Myocyte (in vitro differentiated cells): ENCODE results near the gene OCRL. TPM values are rescaled to one million over a fixed set of nuclear protein-coding genes. Genes with fewer than 3 reads are reported as not detected.

Experiments
- DNase-seq: peaks from one replicate; pipeline ENCODE4 v3.0.0-alpha.2; 2012; ENCODE audit warnings: low read depth
- total RNA-seq: library from RNA; depleted of rRNA; stranded (reverse); fragments of >200 nt; gene quantifications from 2 replicates; pipeline ENCODE4 v1.2.3, GENCODE V29; 2014

Gene OCRL
- total RNA-seq, 1 donor from 2014 or later: 7.1 TPM

DNA sequence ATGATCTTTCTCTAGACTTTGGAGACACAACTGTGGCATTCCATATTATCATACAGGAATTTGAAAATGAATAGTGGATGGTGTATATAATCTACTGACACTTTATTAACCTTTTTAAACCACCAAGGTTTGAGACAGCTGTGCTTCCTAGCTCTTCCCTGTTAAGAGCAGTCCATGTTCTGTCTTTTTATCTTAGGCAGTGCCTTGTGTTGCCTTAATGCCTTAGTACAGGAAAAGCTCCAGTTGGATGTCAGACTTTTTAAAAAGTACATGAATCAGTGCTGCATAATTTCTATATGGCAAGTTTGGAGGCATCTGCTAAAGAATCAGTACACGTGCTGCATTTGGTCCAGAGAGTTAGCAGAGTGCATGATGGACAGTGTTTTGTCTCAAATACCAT, 45.1 kb downstream of the OCRL start:
- no peak for DNase-seq

DNA sequence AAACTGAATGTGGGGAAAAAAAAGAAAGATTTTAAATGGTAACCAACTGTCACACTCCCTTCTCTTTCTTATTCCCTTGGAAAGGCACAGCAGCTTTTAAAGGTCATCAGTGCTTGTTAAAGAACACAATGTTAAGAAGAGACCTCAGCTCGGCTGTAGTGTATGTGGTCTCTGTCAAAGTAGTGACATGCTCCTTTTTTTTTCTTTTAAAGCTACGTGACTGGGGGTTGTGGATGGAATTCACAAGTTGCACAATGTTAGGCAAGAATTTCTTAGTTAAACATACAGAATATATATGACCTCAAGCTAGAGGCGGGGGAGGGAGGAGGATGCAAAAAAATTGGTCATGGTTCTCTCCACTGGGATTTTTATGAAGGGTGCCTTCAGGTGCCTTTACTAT, 45.6 kb downstream of the OCRL start:
- no peak for DNase-seq

DNA sequence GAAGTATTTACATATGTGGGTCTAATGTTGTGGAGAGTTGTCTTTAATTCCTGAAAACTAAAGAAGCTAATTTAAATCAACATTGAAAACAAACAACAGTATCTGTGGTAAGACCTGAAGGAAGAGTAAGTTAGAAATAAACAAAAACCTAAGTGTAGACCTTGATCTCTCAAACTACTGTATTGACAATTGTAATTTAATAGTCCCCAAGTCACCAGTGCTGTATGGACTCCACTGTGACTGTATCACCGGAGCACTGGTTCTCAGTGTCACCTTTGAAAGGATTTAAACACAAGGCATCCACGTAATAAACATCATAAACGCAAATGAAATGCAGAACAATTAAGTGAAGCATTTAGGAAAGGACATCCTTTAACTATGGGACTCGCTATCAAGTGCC, 46.4 kb downstream of the OCRL start:
- no peak for DNase-seq

DNA sequence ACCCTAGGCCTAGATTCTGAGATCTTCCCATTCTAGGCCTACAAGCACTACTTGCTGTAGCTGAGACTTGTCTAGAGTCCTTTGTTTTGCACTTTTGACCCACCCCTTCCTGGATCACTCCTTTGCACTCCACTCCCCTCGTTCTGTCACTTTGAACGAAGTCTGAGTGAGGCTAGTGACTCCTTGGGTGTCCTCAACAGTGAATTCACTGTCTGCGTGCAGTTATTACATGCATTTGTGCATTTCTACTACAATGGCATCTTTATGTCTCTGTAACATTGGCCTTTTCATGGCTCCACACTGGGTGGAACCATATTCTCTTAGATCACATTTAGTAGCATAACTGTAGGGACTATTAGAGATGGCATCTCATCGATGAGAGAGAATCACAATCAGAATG, 50.5 kb downstream of the OCRL start:
- no peak for DNase-seq

DNA sequence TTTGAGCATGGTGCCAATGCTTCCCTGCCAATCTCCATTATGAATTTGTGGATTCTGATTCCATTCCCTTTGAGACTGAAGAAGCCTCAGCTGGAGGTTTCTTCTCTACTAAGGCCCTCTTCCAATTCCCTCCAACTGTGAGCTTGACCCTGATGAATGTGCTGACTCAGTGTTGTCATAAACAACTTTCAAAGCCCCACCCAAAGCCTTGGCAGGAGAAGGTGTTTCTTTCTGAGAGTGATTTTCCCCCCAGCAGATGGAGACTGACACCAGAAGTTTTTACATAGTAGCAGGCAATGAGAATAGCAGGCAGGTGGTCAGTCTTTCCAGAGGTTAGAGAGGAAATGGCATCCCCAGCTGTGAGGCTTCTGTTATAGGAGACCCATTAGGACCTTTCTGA, 53.1 kb downstream of the OCRL start:
- peak; percentile 44 for DNase-seq

DNA sequence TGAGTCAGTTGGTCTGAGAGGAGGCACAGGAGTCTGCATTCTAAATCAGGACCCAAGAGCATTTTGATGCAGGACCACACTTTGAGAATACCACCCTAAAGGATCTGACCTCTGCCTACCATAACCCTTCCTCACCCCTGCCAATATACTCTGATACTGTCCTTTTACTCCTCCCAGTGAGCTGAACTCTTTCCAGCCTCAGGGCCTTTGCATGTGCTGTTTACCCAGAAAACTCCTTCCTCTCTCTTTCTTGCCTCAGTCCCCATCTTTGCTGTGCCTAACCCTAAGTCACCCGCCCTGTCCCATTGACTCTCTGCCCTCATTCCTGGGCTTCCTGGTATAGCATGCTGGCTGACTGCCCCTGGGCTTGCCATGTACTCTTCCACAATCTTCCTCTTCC, 54.7 kb downstream of the OCRL start:
- no peak for DNase-seq

DNA sequence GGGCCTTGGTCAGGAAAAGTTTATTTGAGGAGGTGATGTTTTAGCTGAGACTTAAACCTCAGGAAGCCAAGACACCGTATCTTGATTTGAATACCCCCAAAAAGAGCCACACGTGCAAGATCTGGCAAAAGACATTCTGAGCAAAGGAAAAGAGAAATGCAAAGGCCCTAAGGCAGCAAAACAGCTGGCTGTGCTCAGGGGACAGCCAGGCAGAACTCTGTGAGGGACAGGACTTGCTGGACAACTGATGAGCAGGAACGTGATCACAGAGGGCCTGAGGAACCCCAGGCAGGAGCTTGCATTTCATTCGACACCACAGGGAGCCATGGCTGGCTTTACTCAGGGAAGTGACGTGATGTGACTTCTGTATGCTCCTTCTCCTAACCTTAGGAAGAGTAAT, 56.0 kb downstream of the OCRL start:
- DNase-seq: no peak

DNA sequence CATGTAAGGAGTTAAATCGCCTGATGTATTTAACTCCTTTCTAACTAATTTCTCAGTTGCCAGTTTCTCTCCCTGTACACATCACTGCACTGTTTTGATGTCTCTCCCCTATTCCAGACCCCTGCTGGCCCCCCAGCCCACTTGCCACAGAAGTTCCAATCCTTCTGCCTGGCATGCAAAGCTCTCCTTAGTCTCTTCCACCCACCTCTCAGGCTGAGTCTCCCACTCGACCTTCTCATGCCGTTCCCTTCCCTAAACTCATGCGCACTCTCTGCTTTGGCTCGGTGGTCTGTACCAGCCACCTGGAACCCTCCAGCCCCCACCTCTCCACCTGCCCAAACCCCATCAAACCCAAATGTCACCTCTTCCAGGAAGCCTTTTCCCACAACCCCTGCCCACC, 57.8 kb downstream of the OCRL start:
- no peak for DNase-seq

DNA sequence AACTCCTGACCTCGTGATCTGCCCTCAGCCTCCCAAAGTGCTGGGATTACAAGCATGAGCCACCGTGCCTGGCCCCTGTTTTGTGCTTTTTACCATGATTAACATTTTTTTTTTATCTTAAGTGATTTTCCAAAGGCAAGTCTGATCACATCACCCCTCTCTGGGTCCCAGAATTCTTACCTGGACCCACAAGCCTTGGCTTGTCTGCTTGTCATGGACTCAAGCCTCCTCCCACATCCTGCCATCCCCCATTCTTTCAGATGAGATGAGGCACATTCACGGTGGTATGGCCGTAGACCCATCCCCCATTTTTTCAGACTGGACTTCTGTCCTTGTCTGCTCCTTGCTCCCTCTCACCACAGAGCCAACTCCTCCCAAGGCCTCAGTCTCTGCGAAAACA, 59.4 kb downstream of the OCRL start:
- DNase-seq: no peak

DNA sequence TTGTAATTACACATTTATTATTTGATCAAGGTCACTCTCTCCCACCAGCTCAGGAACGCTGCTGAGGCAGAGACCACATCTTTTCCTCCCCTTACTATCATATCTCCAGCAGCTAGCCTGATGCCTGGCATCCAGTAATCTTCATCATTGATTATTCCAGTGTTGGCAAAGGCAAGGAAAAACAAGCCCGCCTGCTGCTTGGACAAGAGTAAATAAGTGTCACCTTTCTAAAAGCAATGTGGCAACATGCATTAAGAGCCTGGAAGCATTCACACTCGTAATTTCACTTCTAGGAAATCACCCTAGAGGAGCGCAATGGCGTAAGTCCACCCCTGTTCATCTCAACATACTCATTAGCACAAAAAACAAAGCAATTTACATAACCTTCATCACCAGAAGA, 59.9 kb downstream of the OCRL start:
- no peak for DNase-seq

DNA sequence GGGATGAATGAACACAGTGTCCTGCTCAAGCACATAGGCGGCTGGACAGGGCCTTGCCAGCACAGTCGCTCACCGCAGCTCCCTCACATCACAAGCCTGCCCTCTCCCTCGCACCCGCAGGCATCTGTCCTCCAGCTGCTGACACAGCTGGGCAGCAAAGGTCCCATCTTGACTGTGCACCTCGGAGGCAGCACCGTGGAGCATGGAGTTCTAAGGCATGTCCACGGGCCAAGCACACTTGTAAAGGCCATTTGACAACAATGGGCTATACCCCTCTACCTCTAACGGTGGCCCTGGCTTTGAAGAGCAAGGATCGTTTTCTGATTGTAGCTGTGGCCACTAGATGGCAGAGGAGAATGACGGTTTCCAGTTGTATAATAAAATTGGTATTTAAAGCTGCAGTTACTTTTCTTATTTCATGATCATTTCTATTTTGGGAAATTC, 60.9 kb downstream of the OCRL start:
- peak; percentile 19 for DNase-seq

DNA sequence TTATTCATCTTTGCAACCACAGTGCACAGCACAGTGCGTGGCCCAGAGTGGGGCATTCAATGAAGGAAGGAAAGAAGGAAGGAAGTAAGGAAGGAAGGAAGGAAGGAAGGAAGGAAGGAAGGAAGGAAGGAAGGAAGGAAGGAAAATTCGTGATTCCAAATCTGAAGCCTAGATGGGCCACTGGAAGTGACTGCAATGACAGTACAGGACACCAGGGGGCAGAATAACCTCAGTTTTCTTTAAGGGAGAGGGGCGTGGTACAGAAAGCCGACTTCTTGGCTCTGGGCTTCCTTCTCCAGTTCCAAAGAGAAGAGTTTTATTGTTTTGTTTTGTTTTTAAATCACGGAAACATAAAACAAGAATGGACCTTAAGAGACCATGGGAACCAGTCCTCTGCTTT, 66.9 kb downstream of the OCRL start:
- peak; percentile 57 for DNase-seq

DNA sequence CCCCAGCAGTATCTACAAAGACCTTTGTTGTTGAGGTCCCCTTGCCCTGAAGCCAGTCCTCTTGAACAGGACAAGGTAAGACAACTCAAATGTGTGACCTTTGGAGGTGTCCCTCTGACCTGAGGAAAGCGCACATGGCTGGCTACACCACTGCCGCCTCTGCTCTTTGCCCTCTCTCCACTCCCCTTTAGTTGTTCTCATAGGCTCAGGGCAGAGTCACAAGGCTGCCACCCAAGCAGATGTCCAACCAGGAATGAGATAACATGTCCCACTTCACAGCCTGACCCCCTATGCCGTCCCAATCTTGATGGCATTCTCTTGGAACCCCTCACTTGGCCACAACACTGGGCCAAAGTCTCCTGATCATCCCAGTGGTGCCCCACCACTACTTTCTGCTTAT, 68.4 kb downstream of the OCRL start:
- DNase-seq: no peak

DNA sequence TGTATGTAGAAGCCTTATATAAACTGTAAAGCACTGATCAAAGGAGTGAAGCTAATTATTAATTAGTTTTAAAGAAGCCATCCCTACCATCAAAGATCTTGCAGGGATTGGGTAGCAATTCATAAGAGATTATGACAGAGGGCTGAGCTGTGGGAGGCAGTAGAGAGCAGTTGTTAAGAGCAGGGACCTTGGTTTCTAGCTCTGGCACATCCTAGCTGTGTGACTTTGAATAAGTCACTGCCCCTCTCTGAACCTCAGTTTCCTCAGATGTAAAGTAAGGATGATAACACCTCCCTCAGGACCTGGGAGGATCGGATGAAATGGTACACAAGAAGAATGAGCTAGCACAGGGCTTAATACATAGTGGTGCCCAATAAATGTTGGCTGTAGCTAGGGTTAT, 69.3 kb downstream of the OCRL start:
- DNase-seq: no peak

DNA sequence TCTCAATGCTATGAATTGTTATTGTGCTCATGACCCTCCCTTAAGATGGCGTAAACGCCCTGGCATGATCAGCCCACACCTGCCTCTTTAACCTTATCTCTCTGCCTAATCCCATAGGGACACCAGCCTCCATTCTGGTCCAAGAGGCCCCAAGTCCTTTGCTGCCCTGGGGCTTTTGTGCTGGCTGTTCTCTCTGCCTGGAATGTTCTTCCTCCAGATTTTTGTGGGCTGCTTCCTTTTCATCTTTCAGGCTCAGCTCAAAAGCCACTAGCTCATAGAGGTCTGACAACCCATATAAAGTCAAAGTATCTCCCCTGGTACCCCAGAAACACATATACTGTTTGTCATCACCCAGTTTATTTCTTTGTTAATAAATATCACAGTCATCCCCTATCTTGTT, 72.3 kb downstream of the OCRL start:
- DNase-seq: no peak

DNA sequence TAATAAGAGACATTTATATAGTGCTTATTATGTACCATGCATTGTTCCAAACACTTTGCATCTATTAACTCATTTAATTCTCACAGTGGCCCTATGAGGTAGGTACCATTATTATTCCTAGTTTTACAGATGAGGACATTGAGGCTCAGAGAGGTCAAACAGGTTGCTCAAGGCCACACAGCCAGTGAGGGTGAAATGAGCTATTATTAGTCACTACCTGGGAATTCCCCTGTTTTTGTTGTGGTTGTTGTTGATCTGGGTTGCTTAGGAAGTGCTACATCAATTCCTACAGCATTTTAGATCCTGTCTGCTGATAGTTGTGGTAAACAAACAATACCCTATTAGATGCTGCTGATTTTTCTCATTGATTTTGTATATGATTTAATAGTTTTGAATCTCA, 73.5 kb downstream of the OCRL start:
- DNase-seq: no peak

DNA sequence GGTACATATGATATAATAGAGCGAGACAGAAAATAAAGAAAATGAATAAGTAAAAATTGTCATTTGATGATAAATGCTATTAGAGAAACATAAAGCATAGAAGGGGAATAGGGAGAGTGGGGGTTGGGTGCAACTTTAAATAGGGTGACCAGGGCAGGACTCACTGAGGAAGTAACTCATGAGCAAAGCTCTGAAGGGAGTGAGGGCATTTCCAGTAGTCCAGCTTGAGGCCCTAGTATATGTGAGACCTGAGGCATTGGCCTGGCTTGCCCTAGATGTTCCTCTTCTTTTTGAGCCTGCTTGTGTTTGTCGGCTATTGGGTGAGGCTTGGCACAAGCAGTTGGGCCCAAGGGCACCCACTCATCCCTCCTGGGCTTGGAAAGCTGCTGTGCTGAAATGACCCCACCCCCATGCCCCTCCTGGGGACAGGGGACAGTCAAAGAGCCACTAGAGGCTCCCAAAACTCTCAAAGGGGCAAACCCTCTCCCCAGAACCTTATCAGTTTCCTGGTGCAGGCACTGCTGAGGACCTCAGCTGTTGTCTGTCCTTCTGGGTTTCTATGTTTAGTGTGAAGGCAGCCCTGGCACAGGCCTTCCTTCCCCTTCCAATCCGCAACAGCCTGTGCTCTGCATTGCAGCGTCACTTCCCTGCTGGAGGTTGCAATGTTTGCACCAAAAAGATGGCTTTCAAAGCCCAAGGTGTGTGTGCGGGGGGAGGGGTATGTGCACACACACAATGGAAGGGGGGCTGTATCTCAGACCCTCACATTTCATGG, 74.6 kb downstream of the OCRL start:
- DNase-seq: peak; percentile 14

DNA sequence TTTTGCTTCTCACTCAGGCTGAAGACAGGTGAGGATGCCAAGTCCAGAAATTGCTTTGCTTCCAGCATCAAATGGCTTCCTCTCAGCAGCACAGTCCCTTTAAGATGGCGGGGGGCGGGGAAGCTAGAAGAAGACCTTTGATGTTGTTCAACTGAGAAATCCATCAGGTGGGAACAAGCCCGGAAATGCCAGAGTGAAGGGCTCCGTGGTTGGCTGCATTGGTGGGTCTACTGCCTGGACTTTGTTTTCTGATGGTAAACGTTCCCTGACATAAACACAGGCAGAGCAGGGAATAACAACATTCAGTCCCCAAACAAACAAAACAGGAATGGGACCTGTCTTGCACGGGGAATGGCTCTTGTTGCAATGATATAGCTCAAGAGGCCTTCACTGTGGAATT, 77.4 kb downstream of the OCRL start:
- no peak for DNase-seq

DNA sequence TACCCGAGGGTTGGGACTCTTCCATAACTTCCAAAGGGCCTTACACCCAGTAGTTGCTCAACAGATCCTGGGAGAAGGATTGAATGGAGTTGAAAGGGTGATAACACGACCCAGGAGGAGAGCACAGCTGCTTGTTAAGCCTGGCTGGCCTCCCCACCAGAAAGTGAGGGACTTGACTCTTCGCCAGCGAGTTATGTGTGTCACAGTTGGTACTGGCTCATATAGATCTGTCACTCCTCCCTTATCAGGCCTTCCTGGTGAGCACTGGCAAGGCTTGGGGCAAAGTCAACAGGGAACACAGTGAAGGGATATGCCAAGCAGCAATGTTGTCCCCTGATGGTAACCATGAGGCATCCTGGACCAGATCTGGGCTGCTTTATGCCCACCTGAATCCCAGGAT, 78.9 kb downstream of the OCRL start:
- DNase-seq: no peak

DNA sequence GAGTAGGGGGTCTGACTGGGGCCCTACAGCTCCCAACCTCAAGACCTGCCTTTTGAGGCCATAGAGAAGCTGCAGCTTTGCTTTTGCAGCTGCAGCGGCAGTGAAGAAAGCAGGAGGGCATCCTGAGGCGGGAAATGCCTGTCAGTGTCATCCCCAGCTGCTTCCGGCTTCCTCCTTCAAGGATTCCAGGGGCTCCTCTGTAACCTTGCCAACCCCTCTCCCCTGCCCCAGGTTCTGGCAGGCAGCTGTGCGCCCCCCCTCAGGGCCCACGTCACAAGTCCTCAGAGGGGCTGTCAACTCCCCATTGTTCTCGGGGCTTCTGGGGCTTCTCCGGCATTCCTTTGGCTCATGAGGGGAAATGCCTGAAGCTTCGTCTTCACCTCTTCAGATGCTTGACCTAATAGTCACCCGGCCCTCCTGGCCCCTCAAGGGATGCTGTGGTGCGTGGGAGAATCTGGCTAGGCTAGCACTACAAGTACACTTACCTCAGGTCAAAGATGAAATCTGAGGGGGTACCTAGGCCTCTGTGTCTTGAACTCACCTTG, 82.8 kb downstream of the OCRL start:
- DNase-seq: no peak

DNA sequence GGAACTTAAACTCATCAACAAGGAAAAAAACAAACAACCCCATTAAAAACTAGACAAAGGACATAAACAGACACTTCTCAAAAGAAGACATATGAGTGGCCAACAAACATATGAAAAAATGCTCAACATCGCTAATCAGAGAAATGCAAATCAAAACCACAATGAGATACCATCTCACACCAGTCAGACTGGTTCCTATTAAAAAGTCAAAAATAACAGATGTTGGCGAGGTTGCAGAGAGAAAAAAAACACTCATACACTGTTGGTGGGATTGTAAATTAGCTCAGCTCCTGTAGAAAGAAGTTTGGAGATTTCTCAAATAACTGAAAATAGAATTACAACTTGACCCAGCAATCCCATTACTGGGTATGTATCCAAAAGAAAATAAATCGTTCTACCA, 86.0 kb downstream of the OCRL start:
- no peak for DNase-seq

DNA sequence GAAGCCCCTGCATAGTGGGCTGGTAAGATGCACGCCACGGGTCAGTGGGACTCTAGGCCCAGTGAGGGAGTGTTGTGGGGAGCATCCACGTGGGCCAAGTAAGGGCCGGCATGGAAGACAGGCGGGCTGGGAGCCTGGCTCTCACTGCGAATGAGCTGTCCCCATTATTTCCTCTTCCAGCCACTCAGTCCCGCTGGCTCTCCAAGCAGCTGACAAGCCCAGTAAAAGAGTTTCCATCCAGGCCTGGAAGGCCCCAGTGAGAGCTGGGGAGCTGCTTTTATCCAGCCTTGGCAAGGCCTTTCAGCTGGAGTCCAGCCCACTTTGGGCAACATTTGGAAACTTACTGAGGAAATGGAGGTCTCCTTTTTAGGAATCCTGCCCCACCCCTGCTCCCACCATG, 89.8 kb downstream of the OCRL start:
- DNase-seq: no peak

DNA sequence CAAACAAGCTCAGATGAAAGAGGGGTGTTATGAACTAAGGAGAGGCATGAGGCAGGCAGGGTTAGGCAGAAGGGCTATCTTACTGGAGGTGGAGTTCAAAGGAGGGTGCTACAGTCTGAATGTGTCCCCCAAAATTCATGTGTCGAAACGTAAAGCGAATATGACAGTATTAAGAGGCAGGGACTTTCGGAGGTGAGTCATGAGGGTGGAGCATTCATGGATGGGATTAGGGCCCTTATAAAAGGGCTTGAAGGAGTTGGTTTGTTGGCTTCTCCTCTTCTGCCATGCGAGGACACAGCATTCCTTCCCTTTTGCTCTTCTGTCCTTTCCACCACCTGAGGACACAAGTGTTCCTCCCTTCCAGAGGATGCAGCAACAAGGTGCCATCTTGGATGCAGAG, 91.8 kb downstream of the OCRL start:
- DNase-seq: no peak
